ENCODE results near the gene EIF2AK2.

Gene EIF2AK2

GRCh38 chr2:37188570-37188969 lies 31.8 kb upstream of the EIF2AK2 start, which contains the start of gene SULT6B1:
SULT6B1 (minus strand) TSS chr2:37188670; CDS start chr2:37188640, 30 bp downstream.
- no peak within 1 kb of the TSS for H3K4me3 ChIP-seq (ENCODE audit: control insufficient read depth, low read depth, low read length)
- DNase-seq (ENCODE audit: low read depth): no peak
- no peak for TF ChIP-seq CTCF (IDR thresholded peaks at IDR 0.05; ENCODE audit: control insufficient read depth, insufficient read depth, low read depth, low read length, missing control alignments)

- TF ChIP-seq CTCF (IDR thresholded peaks at IDR 0.05; ENCODE audit: control insufficient read depth, insufficient read depth, low read depth, low read length, missing control alignments): no peak
- no peak for DNase-seq (ENCODE audit: low read depth)
- no peak overlapping the region for H3K4me3 ChIP-seq (ENCODE audit: control insufficient read depth, low read depth, low read length)
Measured at GRCh38 chr2:37181726-37182684, 25.2 kb upstream of the EIF2AK2 start.

GRCh38 chr2:37180640-37181039 lies 23.9 kb upstream of the EIF2AK2 start:
- no peak overlapping the region for H3K4me3 ChIP-seq (ENCODE audit: control insufficient read depth, low read depth, low read length)
- no peak for TF ChIP-seq CTCF (IDR thresholded peaks at IDR 0.05; ENCODE audit: control insufficient read depth, insufficient read depth, low read depth, low read length, missing control alignments)
- DNase-seq (ENCODE audit: low read depth): no peak

GRCh38 chr2:37180006-37180639 lies 23.3 kb upstream of the EIF2AK2 start:
- TF ChIP-seq CTCF (IDR thresholded peaks at IDR 0.05; ENCODE audit: control insufficient read depth, insufficient read depth, low read depth, low read length, missing control alignments): peak; percentile 8
- H3K4me3 ChIP-seq (ENCODE audit: control insufficient read depth, low read depth, low read length): no peak overlapping the region
- no peak for DNase-seq (ENCODE audit: low read depth)

GRCh38 chr2:37173741-37174140 lies 17.0 kb upstream of the EIF2AK2 start:
- H3K4me3 ChIP-seq (ENCODE audit: control insufficient read depth, low read depth, low read length): no peak overlapping the region
- no peak for DNase-seq (ENCODE audit: low read depth)
- no peak for TF ChIP-seq CTCF (IDR thresholded peaks at IDR 0.05; ENCODE audit: control insufficient read depth, insufficient read depth, low read depth, low read length, missing control alignments)

GRCh38 chr2:37171624-37171950 lies 14.8 kb upstream of the EIF2AK2 start:
- DNase-seq (ENCODE audit: low read depth): no peak
- H3K4me3 ChIP-seq (ENCODE audit: control insufficient read depth, low read depth, low read length): no peak overlapping the region
- no peak for TF ChIP-seq CTCF (IDR thresholded peaks at IDR 0.05; ENCODE audit: control insufficient read depth, insufficient read depth, low read depth, low read length, missing control alignments)
